WTC11 (cell line): ENCODE data around the gene WSCD2.

Experiments used
- ATF6 ChIP-seq: sonication (generic); formaldehyde crosslinking; IDR thresholded peaks from 2 replicates; pipeline ENCODE4 v1.8.1; 2023; ENCODE audit warnings: mild to moderate bottlenecking, missing genetic modification reagents
- CTCF ChIP-seq: fragments of 200-600 bp; IDR thresholded peaks from 2 replicates; pipeline ENCODE4 v1.8.0; 2022; ENCODE audit warnings: antibody characterized with exemption

GRCh38 chr12:108123402-108123801 is 5.7 kb upstream of the WSCD2 start:
- TF ChIP-seq CTCF = no peak
- no peak for TF ChIP-seq ATF6 (CRISPR knock-in tag)
